ENCODE results near the gene ERFE. TPM values are rescaled to one million over a fixed set of nuclear protein-coding genes. Genes with fewer than 3 reads are reported as not detected.

Gene ERFE
- total and polyA plus RNA-seq, 2 donors (not counting 3 experiments of a cell fraction or from before 2014, with no cell fraction given): 0.65 to 1.2 TPM

DNA sequence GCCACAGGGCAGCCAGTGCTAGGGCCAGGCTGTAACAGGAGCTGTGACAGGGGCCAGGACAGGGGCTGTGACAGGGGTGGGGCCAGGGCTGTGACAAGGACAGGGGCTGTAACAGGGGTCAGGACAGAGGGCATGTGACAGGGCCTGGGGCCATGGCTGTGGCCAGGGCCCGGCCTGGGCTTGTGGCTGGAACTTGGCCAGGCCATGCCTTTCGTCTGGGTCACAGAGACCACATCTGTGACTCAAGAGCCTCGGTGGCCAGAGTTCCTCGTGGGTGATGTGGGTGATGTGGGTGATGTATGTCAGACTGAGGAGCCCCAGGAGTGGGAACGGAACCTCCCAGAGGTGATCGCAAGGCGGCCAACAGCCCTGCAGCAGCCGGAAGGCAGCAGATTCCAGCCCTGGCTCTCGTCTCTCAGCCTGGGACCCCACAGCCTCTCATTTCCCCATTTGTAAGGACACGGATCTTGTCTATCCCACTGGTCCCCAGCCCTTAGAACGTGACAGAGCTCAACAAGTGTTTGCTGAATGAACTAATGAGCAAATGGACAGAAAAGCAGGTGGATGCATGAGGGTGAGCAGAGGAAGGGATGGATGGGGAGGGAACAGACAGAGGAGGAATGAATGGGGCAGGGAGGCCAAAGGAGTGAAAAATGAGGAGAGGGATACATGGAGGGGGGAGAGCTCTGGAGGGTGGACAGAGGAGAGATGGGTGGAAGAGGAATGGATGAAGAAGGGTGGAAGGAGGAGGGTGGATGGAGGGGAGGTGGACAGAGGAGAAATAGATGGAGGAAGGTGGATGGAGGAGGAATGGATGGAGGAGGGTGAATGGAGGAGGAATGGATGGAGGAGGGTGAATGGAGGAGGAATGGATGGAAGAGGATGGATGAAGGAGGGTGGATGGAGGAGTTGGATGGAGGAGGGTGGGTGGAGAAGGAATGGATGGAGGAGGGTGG, 41.3 kb upstream of the ERFE start:
- intact Hi-C loops (cut with micrococcal nuclease): no loop called here
- dilution Hi-C loops (cut with MboI; ENCODE audit: extremely low pct_ligation_motif_present, low sequenced_read_pairs): no loop called here

More for the DNA sequence above, 41.3 kb upstream of the ERFE start:
- H3K27ac ChIP-seq (ENCODE audit: insufficient read depth, low read depth, low read length): no peak overlapping the region
- no peak overlapping the region for H3K9ac ChIP-seq (replicated peaks; ENCODE audit: extremely low read depth, insufficient read depth, low read length)
- H3K4me2 ChIP-seq (ENCODE audit: insufficient read depth, low read length): no peak overlapping the region
- no peaks in the 10 kb centered on the region for H3K4me1 ChIP-seq (ENCODE audit: control insufficient read depth, extremely low read depth, insufficient read depth, low read length)
- H3K9me3 ChIP-seq (replicated peaks; ENCODE audit: control insufficient read depth, insufficient read depth, low read length): peaks cover 2% of the 10 kb centered on the region
- H3K27me3 ChIP-seq (ENCODE audit: control insufficient read depth in 2 of 2, insufficient read depth in 2 of 2, low read length in 2 of 2): peaks cover 1 to 2% of the 10 kb centered on the region in 2 experiments
- no peaks in the 10 kb centered on the region for H3K36me3 ChIP-seq (ENCODE audit: control insufficient read depth in 2 of 2, extremely low read depth in 1 of 2, insufficient read depth in 2 of 2, low read length in 2 of 2)
- H3K79me2 ChIP-seq (ENCODE audit: control insufficient read depth, insufficient read depth, low read length): no peaks in the 10 kb centered on the region
- no TSS peak for BruUV-seq (replicated peaks)
- POLR2A ChIA-PET: no interaction called here
- H4K20me1 ChIP-seq (replicated peaks; ENCODE audit: control insufficient read depth, extremely low read depth, insufficient read depth, low read length): no peaks in the 10 kb centered on the region
- no peaks in the 10 kb centered on the region for H3K9me1 ChIP-seq (replicated peaks; ENCODE audit: control insufficient read depth, extremely low read depth, insufficient read depth, low read length)
- TF ChIP-seq FOS (IDR thresholded peaks at IDR 0.05; ENCODE audit: borderline replicate concordance, insufficient read depth, low read length) (no peak), EZH2 (IDR thresholded peaks at IDR 0.05; ENCODE audit: borderline replicate concordance, low read depth, low read length, severe bottlenecking) (no peak), JUN (IDR thresholded peaks at IDR 0.05; ENCODE audit: borderline replicate concordance, insufficient read depth, insufficient read length, low read depth) (no peak), MYC (IDR thresholded peaks at IDR 0.05; ENCODE audit: low read depth, low read length) (no peak), POLR2AphosphoS5 (IDR thresholded peaks at IDR 0.05; ENCODE audit: insufficient read depth, low read depth, low read length) (no peak), POLR2A (IDR thresholded peaks at IDR 0.05; ENCODE audit: low read depth, low read length) (no peak), GATA2 (IDR thresholded peaks at IDR 0.05; ENCODE audit: insufficient read depth, insufficient read length, low read depth, low read length) (no peak)
- TF ChIP-seq, protein P1, sequence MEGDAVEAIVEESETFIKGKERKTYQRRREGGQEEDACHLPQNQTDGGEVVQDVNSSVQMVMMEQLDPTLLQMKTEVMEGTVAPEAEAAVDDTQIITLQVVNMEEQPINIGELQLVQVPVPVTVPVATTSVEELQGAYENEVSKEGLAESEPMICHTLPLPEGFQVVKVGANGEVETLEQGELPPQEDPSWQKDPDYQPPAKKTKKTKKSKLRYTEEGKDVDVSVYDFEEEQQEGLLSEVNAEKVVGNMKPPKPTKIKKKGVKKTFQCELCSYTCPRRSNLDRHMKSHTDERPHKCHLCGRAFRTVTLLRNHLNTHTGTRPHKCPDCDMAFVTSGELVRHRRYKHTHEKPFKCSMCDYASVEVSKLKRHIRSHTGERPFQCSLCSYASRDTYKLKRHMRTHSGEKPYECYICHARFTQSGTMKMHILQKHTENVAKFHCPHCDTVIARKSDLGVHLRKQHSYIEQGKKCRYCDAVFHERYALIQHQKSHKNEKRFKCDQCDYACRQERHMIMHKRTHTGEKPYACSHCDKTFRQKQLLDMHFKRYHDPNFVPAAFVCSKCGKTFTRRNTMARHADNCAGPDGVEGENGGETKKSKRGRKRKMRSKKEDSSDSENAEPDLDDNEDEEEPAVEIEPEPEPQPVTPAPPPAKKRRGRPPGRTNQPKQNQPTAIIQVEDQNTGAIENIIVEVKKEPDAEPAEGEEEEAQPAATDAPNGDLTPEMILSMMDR (IDR thresholded peaks at IDR 0.05; ENCODE audit: extremely low read depth in 1 of 2, insufficient read depth in 1 of 2, low read depth in 1 of 2, low read length in 2 of 2): no peak
- TF ChIP-seq, protein P2, sequence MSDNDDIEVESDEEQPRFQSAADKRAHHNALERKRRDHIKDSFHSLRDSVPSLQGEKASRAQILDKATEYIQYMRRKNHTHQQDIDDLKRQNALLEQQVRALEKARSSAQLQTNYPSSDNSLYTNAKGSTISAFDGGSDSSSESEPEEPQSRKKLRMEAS (IDR thresholded peaks at IDR 0.05; ENCODE audit: insufficient read depth, insufficient read length): no peak
- CTCF ChIA-PET: interaction anchor here (1.0 kb wide), 1 partner anchor 10 kb away, joined by 5 read pairs; no protein-coding TSS in a partner anchor
- H2AFZ ChIP-seq (ENCODE audit: low read depth, low read length): no peak overlapping the region
- no peak overlapping the region for H3K4me3 ChIP-seq (replicated peaks in 1 of 3; ENCODE audit: insufficient read depth in 1 of 3, low read depth in 1 of 3, low read length in 3 of 3)
- DNase-seq (ENCODE audit: low read depth, low spot score) (no peak), FAIRE-seq (no peak)

Measured in endothelial cell of umbilical vein (primary cell).